ENCODE measurements around the gene SLC45A2. TPM values are rescaled to one million over a fixed set of nuclear protein-coding genes. Genes with fewer than 3 reads are reported as not detected.
"Not testable (repeated sequence)": the region's sequence is repeated elsewhere in the genome, so short reads cannot be mapped to it uniquely, and the experiment has no call there.

Gene SLC45A2
- total RNA-seq, 1 donor from 2014 or later = 0.16 TPM

GRCh38 chr5:33966805-33967204 lies 17.7 kb downstream of the SLC45A2 start:
- no peak for DNase-seq

GRCh38 chr5:33964132-33964700 lies 20.3 kb downstream of the SLC45A2 start:
- no peak for DNase-seq

- no peak for DNase-seq
Observed at GRCh38 chr5:33958176-33958575, 26.3 kb downstream of the SLC45A2 start.

- no peak for DNase-seq
Observed at GRCh38 chr5:33957577-33958150, 26.8 kb downstream of the SLC45A2 start.

- not testable (repeated sequence) for DNase-seq
Observed at GRCh38 chr5:33952175-33952574, 32.3 kb downstream of the SLC45A2 start.

GRCh38 chr5:33944543-33945132 lies 39.9 kb downstream of the SLC45A2 start:
- no peak for DNase-seq

GRCh38 chr5:33941090-33941489 lies 43.4 kb downstream of the SLC45A2 start:
- no peak for DNase-seq

GRCh38 chr5:33939556-33940262 lies 44.8 kb downstream of the SLC45A2 start:
- no peak for DNase-seq

- no peak for DNase-seq
Observed at GRCh38 chr5:33938881-33939280, 45.6 kb downstream of the SLC45A2 start.

GRCh38 chr5:33938507-33938796 lies 46.0 kb downstream of the SLC45A2 start:
- no peak for DNase-seq

- DNase-seq = no peak
Observed at GRCh38 chr5:33937707-33938506, 46.6 kb downstream of the SLC45A2 start.

- DNase-seq = no peak
Observed at GRCh38 chr5:33937017-33937706, 47.3 kb downstream of the SLC45A2 start.

GRCh38 chr5:33936381-33937016 lies 48.0 kb downstream of the SLC45A2 start, which contains the start of gene RXFP3:
Gene RXFP3, plus strand, starts transcription at chr5:33936386. Its CDS starts 355 bp downstream, at chr5:33936741.
- DNase-seq = no peak

- peak; percentile 18 for DNase-seq
Observed at GRCh38 chr5:33936004-33936380, 48.5 kb downstream of the SLC45A2 start.

GRCh38 chr5:33934176-33934575 lies 50.3 kb downstream of the SLC45A2 start:
- DNase-seq = no peak

GRCh38 chr5:33933723-33934169 lies 50.7 kb downstream of the SLC45A2 start:
- no peak for DNase-seq

GRCh38 chr5:33931136-33931535 lies 53.4 kb downstream of the SLC45A2 start:
- DNase-seq = no peak

GRCh38 chr5:33929925-33930690 lies 54.4 kb downstream of the SLC45A2 start:
- no peak for DNase-seq

GRCh38 chr5:33928283-33928682 lies 56.2 kb downstream of the SLC45A2 start:
- no peak for DNase-seq

GRCh38 chr5:33927685-33928084 lies 56.8 kb downstream of the SLC45A2 start:
- DNase-seq = no peak

- DNase-seq = no peak
Observed at GRCh38 chr5:33925278-33925677, 59.2 kb downstream of the SLC45A2 start.
